ENCODE results near the gene CNOT8. TPM values are rescaled to one million over a fixed set of nuclear protein-coding genes. Genes with fewer than 3 reads are reported as not detected.

Gene CNOT8
- total and polyA plus RNA-seq, 2 donors, result 75.5 to 98.2 TPM

GRCh38 chr5:154866841-154867240, 8.4 kb downstream of the CNOT8 start:
- WGBS, result 97% methylated on average over 2 of the region's 2 CpGs
- DNase-seq (ENCODE audit: low read depth in 6 of 9, low spot score in 9 of 9), result no peak
- Histone ChIP-seq H3K27me3 (ENCODE audit: control insufficient read depth in 2 of 2, insufficient read depth in 1 of 2, low read length in 1 of 2) (no peaks in the 10 kb centered on the region), H3K27ac (ENCODE audit: low read depth in 1 of 2, low read length in 1 of 2) (no peak overlapping the region), H3K4me1 (ENCODE audit: control insufficient read depth in 2 of 2, insufficient read depth in 2 of 2, low read length in 2 of 2) (no peaks in the 10 kb centered on the region), H3K9me3 (ENCODE audit: control insufficient read depth in 2 of 2, insufficient read depth in 1 of 2, low read length in 1 of 2) (no peaks in the 10 kb centered on the region), H3K36me3 (ENCODE audit: control insufficient read depth in 2 of 2, insufficient read depth in 2 of 2, low read length in 1 of 2) (peaks cover 44 to 65% of the 10 kb centered on the region in 2 donors), H3K4me3 (ENCODE audit: low read length in 2 of 2) (no peak overlapping the region)

GRCh38 chr5:154868702-154869101, 10.3 kb downstream of the CNOT8 start:
- Histone ChIP-seq H3K27ac (ENCODE audit: low read depth in 1 of 2, low read length in 1 of 2) (peak overlapping the region in 1 of 2 donors; percentile 42), H3K9me3 (ENCODE audit: control insufficient read depth in 2 of 2, insufficient read depth in 1 of 2, low read length in 1 of 2) (no peaks in the 10 kb centered on the region), H3K27me3 (ENCODE audit: control insufficient read depth in 2 of 2, insufficient read depth in 1 of 2, low read length in 1 of 2) (no peaks in the 10 kb centered on the region), H3K4me3 (ENCODE audit: low read length in 2 of 2) (no peak overlapping the region), H3K36me3 (ENCODE audit: control insufficient read depth in 2 of 2, insufficient read depth in 2 of 2, low read length in 1 of 2) (peaks cover 48 to 71% of the 10 kb centered on the region in 2 donors), H3K4me1 (ENCODE audit: control insufficient read depth in 2 of 2, insufficient read depth in 2 of 2, low read length in 2 of 2) (no peaks in the 10 kb centered on the region)
- peak in 1 of 9 donors; percentile 15 for DNase-seq (ENCODE audit: low read depth in 6 of 9, low spot score in 9 of 9)
- WGBS, result 92% methylated on average over 5 of the region's 5 CpGs

- no peak for DNase-seq (ENCODE audit: low read depth in 6 of 9, low spot score in 9 of 9)
- WGBS, result 97% methylated on average over 4 of the region's 4 CpGs
- peaks cover 52 to 70% of the 10 kb centered on the region in 2 donors for H3K36me3 ChIP-seq (ENCODE audit: control insufficient read depth in 2 of 2, insufficient read depth in 2 of 2, low read length in 1 of 2)
- H3K9me3 ChIP-seq (ENCODE audit: control insufficient read depth in 2 of 2, insufficient read depth in 1 of 2, low read length in 1 of 2), result no peaks in the 10 kb centered on the region
- H3K27me3 ChIP-seq (ENCODE audit: control insufficient read depth in 2 of 2, insufficient read depth in 1 of 2, low read length in 1 of 2), result no peaks in the 10 kb centered on the region
- no peaks in the 10 kb centered on the region for H3K4me1 ChIP-seq (ENCODE audit: control insufficient read depth in 2 of 2, insufficient read depth in 2 of 2, low read length in 2 of 2)
- no peak overlapping the region for H3K27ac ChIP-seq (ENCODE audit: low read depth in 1 of 2, low read length in 1 of 2)
- no peak overlapping the region for H3K4me3 ChIP-seq (ENCODE audit: low read length in 2 of 2)
These were observed 13.3 kb downstream of the CNOT8 start for GRCh38 chr5:154871734-154872133.

GRCh38 chr5:154873791-154874331, 15.4 kb downstream of the CNOT8 start:
- Histone ChIP-seq H3K27me3 (ENCODE audit: control insufficient read depth in 2 of 2, insufficient read depth in 1 of 2, low read length in 1 of 2) (no peaks in the 10 kb centered on the region), H3K27ac (ENCODE audit: low read depth in 1 of 2, low read length in 1 of 2) (no peak overlapping the region), H3K9me3 (ENCODE audit: control insufficient read depth in 2 of 2, insufficient read depth in 1 of 2, low read length in 1 of 2) (peaks cover 5 to 12% of the 10 kb centered on the region in 2 donors), H3K36me3 (ENCODE audit: control insufficient read depth in 2 of 2, insufficient read depth in 2 of 2, low read length in 1 of 2) (peaks cover 53 to 66% of the 10 kb centered on the region in 2 donors), H3K4me1 (ENCODE audit: control insufficient read depth in 2 of 2, insufficient read depth in 2 of 2, low read length in 2 of 2) (no peaks in the 10 kb centered on the region), H3K4me3 (ENCODE audit: low read length in 2 of 2) (no peak overlapping the region)
- WGBS, result 97% methylated on average over 5 of the region's 5 CpGs
- DNase-seq (ENCODE audit: low read depth in 6 of 9, low spot score in 9 of 9), result no peak

GRCh38 chr5:154878642-154879335, 20.4 kb downstream of the CNOT8 start:
- WGBS, result 98% methylated on average over 14 of the region's 14 CpGs
- no peaks in the 10 kb centered on the region for H3K27me3 ChIP-seq (ENCODE audit: control insufficient read depth in 2 of 2, insufficient read depth in 1 of 2, low read length in 1 of 2)
- no peaks in the 10 kb centered on the region for H3K4me1 ChIP-seq (ENCODE audit: control insufficient read depth in 2 of 2, insufficient read depth in 2 of 2, low read length in 2 of 2)
- no peak overlapping the region for H3K27ac ChIP-seq (ENCODE audit: low read depth in 1 of 2, low read length in 1 of 2)
- H3K36me3 ChIP-seq (ENCODE audit: control insufficient read depth in 2 of 2, insufficient read depth in 2 of 2, low read length in 1 of 2), result peaks cover 30% of the 10 kb centered on the region in 2 donors
- no peak overlapping the region for H3K4me3 ChIP-seq (ENCODE audit: low read length in 2 of 2)
- no peak for DNase-seq (ENCODE audit: low read depth in 6 of 9, low spot score in 9 of 9)
- peaks cover 9 to 16% of the 10 kb centered on the region in 2 donors for H3K9me3 ChIP-seq (ENCODE audit: control insufficient read depth in 2 of 2, insufficient read depth in 1 of 2, low read length in 1 of 2)

GRCh38 chr5:154881986-154882385, 23.6 kb downstream of the CNOT8 start:
- 96% methylated on average over 4 of the region's 4 CpGs for WGBS
- no peaks in the 10 kb centered on the region for H3K27me3 ChIP-seq (ENCODE audit: control insufficient read depth in 2 of 2, insufficient read depth in 1 of 2, low read length in 1 of 2)
- peaks cover 14 to 24% of the 10 kb centered on the region in 2 donors for H3K9me3 ChIP-seq (ENCODE audit: control insufficient read depth in 2 of 2, insufficient read depth in 1 of 2, low read length in 1 of 2)
- no peak for DNase-seq (ENCODE audit: low read depth in 6 of 9, low spot score in 9 of 9)
- H3K4me1 ChIP-seq (ENCODE audit: control insufficient read depth in 2 of 2, insufficient read depth in 2 of 2, low read length in 2 of 2), result no peaks in the 10 kb centered on the region
- H3K4me3 ChIP-seq (ENCODE audit: low read length in 2 of 2), result no peak overlapping the region
- H3K36me3 ChIP-seq (ENCODE audit: control insufficient read depth in 2 of 2, insufficient read depth in 2 of 2, low read length in 1 of 2), result peaks cover 16 to 23% of the 10 kb centered on the region in 2 donors
- no peak overlapping the region for H3K27ac ChIP-seq (ENCODE audit: low read depth in 1 of 2, low read length in 1 of 2)

- DNase-seq (ENCODE audit: low read depth in 6 of 9, low spot score in 9 of 9), result no peak
- 97% methylated on average over 8 of the region's 8 CpGs for WGBS
- Histone ChIP-seq H3K9me3 (ENCODE audit: control insufficient read depth in 2 of 2, insufficient read depth in 1 of 2, low read length in 1 of 2) (peaks cover 5 to 8% of the 10 kb centered on the region in 2 donors), H3K4me3 (ENCODE audit: low read length in 2 of 2) (no peak overlapping the region), H3K27ac (ENCODE audit: low read depth in 1 of 2, low read length in 1 of 2) (no peak overlapping the region), H3K4me1 (ENCODE audit: control insufficient read depth in 2 of 2, insufficient read depth in 2 of 2, low read length in 2 of 2) (no peaks in the 10 kb centered on the region), H3K36me3 (ENCODE audit: control insufficient read depth in 2 of 2, insufficient read depth in 2 of 2, low read length in 1 of 2) (peaks cover 28 to 34% of the 10 kb centered on the region in 2 donors), H3K27me3 (ENCODE audit: control insufficient read depth in 2 of 2, insufficient read depth in 1 of 2, low read length in 1 of 2) (no peaks in the 10 kb centered on the region)
These were observed 26.0 kb downstream of the CNOT8 start for GRCh38 chr5:154884424-154884823.

GRCh38 chr5:154885439-154885838, 27.0 kb downstream of the CNOT8 start:
- no peaks in the 10 kb centered on the region for H3K27me3 ChIP-seq (ENCODE audit: control insufficient read depth in 2 of 2, insufficient read depth in 1 of 2, low read length in 1 of 2)
- H3K36me3 ChIP-seq (ENCODE audit: control insufficient read depth in 2 of 2, insufficient read depth in 2 of 2, low read length in 1 of 2), result peaks cover 34 to 41% of the 10 kb centered on the region in 2 donors
- H3K9me3 ChIP-seq (ENCODE audit: control insufficient read depth in 2 of 2, insufficient read depth in 1 of 2, low read length in 1 of 2), result peaks cover 5 to 8% of the 10 kb centered on the region in 2 donors
- 95% methylated on average over 2 of the region's 2 CpGs for WGBS
- H3K4me3 ChIP-seq (ENCODE audit: low read length in 2 of 2), result no peak overlapping the region
- H3K4me1 ChIP-seq (ENCODE audit: control insufficient read depth in 2 of 2, insufficient read depth in 2 of 2, low read length in 2 of 2), result no peaks in the 10 kb centered on the region
- peak in 1 of 9 donors; percentile 9 for DNase-seq (ENCODE audit: low read depth in 6 of 9, low spot score in 9 of 9)
- no peak overlapping the region for H3K27ac ChIP-seq (ENCODE audit: low read depth in 1 of 2, low read length in 1 of 2)

- H3K36me3 ChIP-seq (ENCODE audit: control insufficient read depth in 2 of 2, insufficient read depth in 2 of 2, low read length in 1 of 2), result peaks cover 52 to 75% of the 10 kb centered on the region in 2 donors
- DNase-seq (ENCODE audit: low read depth in 6 of 9, low spot score in 9 of 9), result no peak
- WGBS, result 95% methylated on average over 13 of the region's 13 CpGs
These were observed 33.9 kb downstream of the CNOT8 start for GRCh38 chr5:154892369-154892771.

More at GRCh38 chr5:154892369-154892771, 33.9 kb downstream of the CNOT8 start:
- no peak overlapping the region for H3K4me3 ChIP-seq (ENCODE audit: low read length in 2 of 2)
- H3K9me3 ChIP-seq (ENCODE audit: control insufficient read depth in 2 of 2, insufficient read depth in 1 of 2, low read length in 1 of 2), result no peaks in the 10 kb centered on the region
- no peaks in the 10 kb centered on the region for H3K4me1 ChIP-seq (ENCODE audit: control insufficient read depth in 2 of 2, insufficient read depth in 2 of 2, low read length in 2 of 2)
- H3K27ac ChIP-seq (ENCODE audit: low read depth in 1 of 2, low read length in 1 of 2), result no peak overlapping the region
- no peaks in the 10 kb centered on the region for H3K27me3 ChIP-seq (ENCODE audit: control insufficient read depth in 2 of 2, insufficient read depth in 1 of 2, low read length in 1 of 2)

Measured in thymus (tissue), 11 donors.